NAMALWA (cell line): ENCODE data around the gene NAA16.
A peak's percentile ranks its signal among the peaks of the same experiment; 100 is the strongest.
"Not testable (repeated sequence)": the region's sequence is repeated elsewhere in the genome, so short reads cannot be mapped to it uniquely, and the experiment has no call there.

ENCODE experiments used
- DNase-seq: peaks from one replicate; pipeline ENCODE4 v3.0.0-alpha.2; 2015; ENCODE audit warnings: low spot score

Gene NAA16

GRCh38 chr13:41310963-41311405 lies at the start of gene NAA16:
Gene NAA16 (plus strand): TSS chr13:41311267. CDS start chr13:41311529, 262 bp downstream.
- DNase-seq = peak; percentile 96

GRCh38 chr13:41263261-41263971 lies 47.7 kb upstream of the NAA16 start, which contains the start of gene MTRF1:
Gene MTRF1 (minus strand): TSS chr13:41263576. CDS start chr13:41260907, 2,669 bp downstream.
- peak; percentile 90 for DNase-seq

- DNase-seq = no peak
These were observed 44.0 kb upstream of the NAA16 start for GRCh38 chr13:41267106-41267505.

- peak; percentile 67 for DNase-seq
These were observed 42.3 kb upstream of the NAA16 start for GRCh38 chr13:41268764-41269163.

GRCh38 chr13:41271456-41272285 lies 39.4 kb upstream of the NAA16 start:
- peak; percentile 30 for DNase-seq

- DNase-seq = no peak
These were observed 37.1 kb upstream of the NAA16 start for GRCh38 chr13:41273831-41274441.

- no peak for DNase-seq
These were observed 36.2 kb upstream of the NAA16 start for GRCh38 chr13:41274881-41275280.

- no peak for DNase-seq
These were observed 34.2 kb upstream of the NAA16 start for GRCh38 chr13:41276824-41277223.

GRCh38 chr13:41279156-41279555 lies 31.9 kb upstream of the NAA16 start:
- not testable (repeated sequence) for DNase-seq

GRCh38 chr13:41282129-41282571 lies 28.9 kb upstream of the NAA16 start:
- peak; percentile 27 for DNase-seq

- no peak for DNase-seq
These were observed 26.4 kb upstream of the NAA16 start for GRCh38 chr13:41284512-41285288.

GRCh38 chr13:41286370-41286769 lies 24.7 kb upstream of the NAA16 start:
- DNase-seq = no peak

GRCh38 chr13:41289463-41289881 lies 21.6 kb upstream of the NAA16 start:
- DNase-seq = no peak

- DNase-seq = no peak
These were observed 19.8 kb upstream of the NAA16 start for GRCh38 chr13:41291246-41291645.

- DNase-seq = no peak
These were observed 17.8 kb upstream of the NAA16 start for GRCh38 chr13:41293272-41293671.

GRCh38 chr13:41294914-41295313 lies 16.2 kb upstream of the NAA16 start:
- DNase-seq = no peak

GRCh38 chr13:41295973-41296372 lies 15.1 kb upstream of the NAA16 start:
- DNase-seq = no peak

GRCh38 chr13:41296879-41297646 lies 14.0 kb upstream of the NAA16 start:
- no peak for DNase-seq

- no peak for DNase-seq
These were observed 11.6 kb upstream of the NAA16 start for GRCh38 chr13:41299316-41300094.

- no peak for DNase-seq
These were observed 8.3 kb upstream of the NAA16 start for GRCh38 chr13:41302743-41303142.
